Osteocyte (in vitro differentiated cells): ENCODE data around the gene AMN1. TPM values are rescaled to one million over a fixed set of nuclear protein-coding genes. Genes with fewer than 3 reads are reported as not detected.
A peak's percentile ranks its signal among the peaks of the same experiment; 100 is the strongest.
"Not testable (repeated sequence)": the region's sequence is repeated elsewhere in the genome, so short reads cannot be mapped to it uniquely, and the experiment has no call there.

ENCODE experiments used
- DNase-seq: peaks from one replicate; pipeline ENCODE4 v3.0.0; 2021; ENCODE audit warnings: mixed read lengths; ENCODE audit not compliant: unreplicated experiment; ENCODE audit errors: extremely low spot score
- H3K27ac Mint-ChIP-seq: one replicate; pipeline ENCODE4 v1.8.0; 2021; ENCODE audit warnings: mild to moderate bottlenecking, mixed read lengths; ENCODE audit not compliant: unreplicated experiment
- H3K27me3 Mint-ChIP-seq: one replicate; pipeline ENCODE4 v1.8.0; 2021; ENCODE audit warnings: mixed read lengths; ENCODE audit not compliant: unreplicated experiment
- H3K36me3 Mint-ChIP-seq: one replicate; pipeline ENCODE4 v1.8.0; 2021; ENCODE audit warnings: mixed read lengths; ENCODE audit not compliant: unreplicated experiment
- H3K4me1 Mint-ChIP-seq: one replicate; pipeline ENCODE4 v1.8.0; 2021; ENCODE audit warnings: mixed read lengths; ENCODE audit not compliant: unreplicated experiment
- H3K4me3 Mint-ChIP-seq: one replicate; pipeline ENCODE4 v1.8.0; 2021; ENCODE audit warnings: mild to moderate bottlenecking, moderate library complexity, mixed read lengths; ENCODE audit not compliant: unreplicated experiment
- H3K9me3 Mint-ChIP-seq: one replicate; pipeline ENCODE4 v1.8.0; 2021; ENCODE audit warnings: mixed read lengths; ENCODE audit not compliant: unreplicated experiment
- CTCF ChIP-seq: fragments of 200-600 bp; sonication (generic); IDR thresholded peaks from 2 replicates; pipeline ENCODE4 v1.5.0; 2021; ENCODE audit warnings: antibody characterized with exemption, mild to moderate bottlenecking, moderate library complexity
- total RNA-seq: library from RNA; stranded (reverse); gene quantifications from 2 replicates; pipeline ENCODE4 v1.2.1, GENCODE V29; 2021

The AMN1 gene
- total RNA-seq, 1 donor from 2014 or later = 8.5 TPM

GRCh38 chr12:31702047-31702446 lies 26.8 kb downstream of the AMN1 start:
- Mint-ChIP-seq H3K4me1 (no peaks in the 10 kb centered on the region), H3K27me3 (no peaks in the 10 kb centered on the region), H3K36me3 (peaks cover 1% of the 10 kb centered on the region), H3K4me3 (no peak overlapping the region), H3K27ac (no peak overlapping the region), H3K9me3 (no peaks in the 10 kb centered on the region)
- DNase-seq = no peak
- peak; percentile 9 for TF ChIP-seq CTCF

GRCh38 chr12:31689921-31690320 lies 38.9 kb downstream of the AMN1 start:
- not testable (repeated sequence) for DNase-seq, H3K27me3 Mint-ChIP-seq, H3K4me3 Mint-ChIP-seq, H3K27ac Mint-ChIP-seq, H3K9me3 Mint-ChIP-seq, H3K4me1 Mint-ChIP-seq
- H3K36me3 Mint-ChIP-seq = peaks cover 19% of the 10 kb centered on the region

- TF ChIP-seq CTCF = no peak
- Mint-ChIP-seq H3K27me3 (no peaks in the 10 kb centered on the region), H3K27ac (no peak overlapping the region), H3K4me1 (no peaks in the 10 kb centered on the region), H3K36me3 (peaks cover 32% of the 10 kb centered on the region), H3K4me3 (no peak overlapping the region), H3K9me3 (peaks cover 8% of the 10 kb centered on the region)
- DNase-seq = no peak
Measured at GRCh38 chr12:31687101-31687527, 41.7 kb downstream of the AMN1 start.

GRCh38 chr12:31685801-31686200 lies 43.0 kb downstream of the AMN1 start:
- peaks cover 30% of the 10 kb centered on the region for H3K36me3 Mint-ChIP-seq
- DNase-seq = no peak
- no peaks in the 10 kb centered on the region for H3K27me3 Mint-ChIP-seq
- TF ChIP-seq CTCF = no peak
- H3K27ac Mint-ChIP-seq = no peak overlapping the region
- no peaks in the 10 kb centered on the region for H3K4me1 Mint-ChIP-seq
- H3K4me3 Mint-ChIP-seq = no peak overlapping the region
- peaks cover 8% of the 10 kb centered on the region for H3K9me3 Mint-ChIP-seq

- peaks cover 21% of the 10 kb centered on the region for H3K36me3 Mint-ChIP-seq
- no peak overlapping the region for H3K27ac Mint-ChIP-seq
- TF ChIP-seq CTCF = peak; percentile 69
- H3K4me3 Mint-ChIP-seq = no peak overlapping the region
- H3K27me3 Mint-ChIP-seq = no peaks in the 10 kb centered on the region
- no peak for DNase-seq
- peaks cover 8% of the 10 kb centered on the region for H3K9me3 Mint-ChIP-seq
- no peaks in the 10 kb centered on the region for H3K4me1 Mint-ChIP-seq
Measured at GRCh38 chr12:31682136-31682962, 46.5 kb downstream of the AMN1 start.
